ENCODE measurements around the gene ZIC2. TPM values are rescaled to one million over a fixed set of nuclear protein-coding genes. Genes with fewer than 3 reads are reported as not detected.

ZIC2 gene
- total and polyA plus RNA-seq, 2 of the 8 experiments (the other 6 are each of a cell fraction or from before 2014, with no cell fraction given) = 53.2 to 372 TPM

DNA sequence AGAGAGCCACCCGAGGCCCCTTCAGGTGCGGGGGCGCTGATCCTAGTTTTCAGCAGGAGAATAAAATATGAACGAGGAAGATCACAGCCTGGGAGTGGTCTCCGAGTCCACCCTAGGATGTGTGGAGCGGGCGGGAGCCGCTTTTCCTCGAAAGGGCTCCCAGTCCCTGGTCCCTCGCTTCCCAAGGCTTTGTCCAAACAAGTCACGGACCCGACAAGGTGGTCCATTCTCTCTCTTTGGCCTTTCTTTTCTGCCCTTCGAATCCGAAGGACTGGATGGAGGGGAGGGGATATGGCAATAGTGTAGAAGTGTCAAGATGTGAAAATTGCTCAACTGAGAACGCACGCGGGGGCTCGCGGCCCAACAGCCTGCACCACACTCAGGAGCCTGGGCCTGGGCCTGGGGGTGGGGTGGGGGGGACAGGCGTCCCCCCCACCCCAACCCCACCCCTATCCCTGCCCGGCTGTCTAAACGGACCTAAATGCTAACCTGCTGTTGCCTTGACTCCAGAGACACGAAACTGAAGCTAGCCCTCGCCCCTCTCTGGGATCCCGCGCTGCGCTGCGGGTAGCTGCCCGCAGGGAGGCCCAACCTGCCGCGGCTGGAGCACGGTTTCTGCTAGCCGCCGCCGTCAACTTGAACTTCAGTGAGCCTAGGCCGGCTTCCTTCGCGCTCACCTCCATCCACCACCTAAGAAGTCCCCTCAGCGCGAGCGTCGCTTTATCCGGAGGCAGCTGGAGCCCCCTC is 7.1 kb downstream of the ZIC2 start:
- peak overlapping the region; percentile 48; the same call in 1 of the 2 replicates for H2BK20ac ChIP-seq (ENCODE audit: low read length)
- no peaks in the 10 kb centered on the region for H3K9me3 ChIP-seq (ENCODE audit: insufficient read depth in 2 of 2, low read depth in 1 of 2, low read length in 1 of 2)
- CTCF ChIA-PET (ENCODE audit: partially characterized antibody) = interaction anchor here (0.6 to 2.5 kb wide), 4 partner anchors 33 to 331 kb away, joined by 3 to 10 read pairs (median 5); no protein-coding TSS in a partner anchor
- H3K4ac ChIP-seq (replicated peaks; ENCODE audit: insufficient read length, low read depth, low read length) = no peak overlapping the region
- peak overlapping the region; percentile 56; the same call in 1 of the 2 replicates for H2BK5ac ChIP-seq (ENCODE audit: low read depth, low read length)
- H3K18ac ChIP-seq (ENCODE audit: extremely low read depth, low read length) = peak overlapping the region; percentile 67; the same call in 1 of the 2 replicates
- H3K23me2 ChIP-seq (ENCODE audit: low read depth, low read length) = peaks cover 28% of the 10 kb centered on the region
- DNase-seq (ENCODE audit: low read depth in 1 of 2, low spot score in 2 of 2) (peak in 1 of 2 experiments; percentile 75), FAIRE-seq (peak; percentile 7)
- no peak overlapping the region for H2BK120ac ChIP-seq (replicated peaks; ENCODE audit: low read depth, low read length)
- H3K27ac ChIP-seq (ENCODE audit: low read depth, low read length) = no peak overlapping the region
- peaks cover 8 to 33% (median 16%) of the 10 kb centered on the region in 4 experiments; a peak in 6 of 8 replicates for H3K36me3 ChIP-seq (ENCODE audit: control insufficient read depth in 2 of 4, insufficient read depth in 4 of 4, low read length in 3 of 4)
- 0 out of 2 replicates have a peak overlapping the region, but pooled peaks have one; percentile 72 for H2BK15ac ChIP-seq (ENCODE audit: low read length)
- H3K56ac ChIP-seq (replicated peaks; ENCODE audit: insufficient read length, low read depth, low read length) = no peak overlapping the region
- peaks cover 4 to 35% (median 22%) of the 10 kb centered on the region in 4 experiments for H3K4me1 ChIP-seq (replicated peaks in 1 of 4; ENCODE audit: control insufficient read depth in 3 of 4, insufficient read depth in 4 of 4, low read length in 3 of 4)
- H3K23ac ChIP-seq (ENCODE audit: insufficient read length) = no peak overlapping the region
- no peak overlapping the region for H2AFZ ChIP-seq (ENCODE audit: low read length)
- H3K79me2 ChIP-seq (ENCODE audit: control insufficient read depth in 1 of 2, insufficient read depth in 2 of 2, low read length in 2 of 2) = peaks cover 9 to 34% of the 10 kb centered on the region in 2 experiments
- peak overlapping the region; percentile 41 to 94 (median 66); a peak in 7 of 8 replicates for H3K4me3 ChIP-seq (ENCODE audit: extremely low read depth in 1 of 4, insufficient read depth in 2 of 4, low read depth in 3 of 4, low read length in 4 of 4)
- H2AK5ac ChIP-seq (ENCODE audit: low read depth, low read length) = no peak overlapping the region
- peak overlapping the region; percentile 7 for H4K5ac ChIP-seq (ENCODE audit: insufficient read length, low read depth, low read length)
- no peaks in the 10 kb centered on the region; the same call in 1 of the 2 replicates for H3K79me1 ChIP-seq (ENCODE audit: low read depth, low read length)
- peak overlapping the region; percentile 11 for H4K91ac ChIP-seq (replicated peaks; ENCODE audit: insufficient read length, low read length)
- peaks cover 8 to 14% of the 10 kb centered on the region in 2 experiments for H4K20me1 ChIP-seq (replicated peaks in 1 of 2; ENCODE audit: control insufficient read depth in 1 of 2, insufficient read depth in 2 of 2, low read length in 2 of 2)
- H3K9ac ChIP-seq (replicated peaks in 1 of 4; ENCODE audit: extremely low read depth in 1 of 4, low read depth in 3 of 4, low read length in 3 of 4) = no peak overlapping the region
- peaks cover 3 to 58% (median 35%) of the 10 kb centered on the region in 4 experiments; a peak in 6 of 7 replicates for H3K27me3 ChIP-seq (replicated peaks in 1 of 4; ENCODE audit: control insufficient read depth in 3 of 4, extremely low read depth in 1 of 4, insufficient read depth in 3 of 4, low read length in 3 of 4)
- no peak overlapping the region for H3K14ac ChIP-seq (ENCODE audit: insufficient read length)
- 3% methylated on average over 41 of the region's 43 CpGs; no CpG with 5 or more reads in 1 of the 2 experiments for WGBS, 2 experiments (ENCODE audit: extremely low coverage in 1 of 2, insufficient coverage in 1 of 2, insufficient read length in 1 of 2, insufficient replicate concordance in 2 of 2, low coverage in 1 of 2, low lambda C conversion rate in 2 of 2, missing lambda C conversion rate in 1 of 2)
- peak overlapping the region; percentile 25; the same call in 1 of the 2 replicates for H4K8ac ChIP-seq (ENCODE audit: extremely low read depth, insufficient read depth, low read length)
- H3K4me2 ChIP-seq (ENCODE audit: insufficient read depth in 1 of 2, low read depth in 2 of 2, low read length in 2 of 2) = peak overlapping the region; percentile 91 to 95
- H2BK12ac ChIP-seq (ENCODE audit: low read depth, low read length) = 0 out of 2 replicates have a peak overlapping the region, but pooled peaks have one; percentile 62
- POLR2A ChIA-PET (ENCODE audit: partially characterized antibody) = interaction anchor here (0.8 to 11.2 kb wide), 12 partner anchors 5 to 415 kb away, joined by 3 to 145 read pairs (median 6); partner anchors contain the start of genes ZIC2 and ZIC5
- TF ChIP-seq KDM1A (IDR thresholded peaks at IDR 0.05; ENCODE audit: borderline replicate concordance, low read length) = no peak
- TF ChIP-seq RBBP5 (IDR thresholded peaks at IDR 0.05; ENCODE audit: borderline replicate concordance, low read depth, low read length) = no peak
- no peak for TF ChIP-seq HDAC2 (IDR thresholded peaks at IDR 0.05; ENCODE audit: borderline replicate concordance in 1 of 2, low read depth in 2 of 2, low read length in 2 of 2)
- no peak for TF ChIP-seq SP2 (IDR thresholded peaks at IDR 0.05; ENCODE audit: low read length)
- peak; percentile 43; the same call in 1 of the 2 replicates for TF ChIP-seq SUZ12 (IDR thresholded peaks at IDR 0.05; ENCODE audit: low read length)
- TF ChIP-seq GABPA (IDR thresholded peaks at IDR 0.05; ENCODE audit: borderline replicate concordance, insufficient read depth, low read length) = no peak
- TF ChIP-seq EZH2 (IDR thresholded peaks at IDR 0.05; ENCODE audit: low read depth, low read length, severe bottlenecking) = no peak
- no peak for TF ChIP-seq SP1 (IDR thresholded peaks at IDR 0.05; ENCODE audit: low read depth, low read length)
- TF ChIP-seq YY1 (IDR thresholded peaks at IDR 0.05; ENCODE audit: low read depth, low read length) = no peak
- TF ChIP-seq BACH1 (IDR thresholded peaks at IDR 0.05; ENCODE audit: low read length) = no peak
